Kidney epithelial cell (primary cell): ENCODE results near the gene TMEM190. TPM values are rescaled to one million over a fixed set of nuclear protein-coding genes. Genes with fewer than 3 reads are reported as not detected.

Experiments
- DNase-seq: peaks from one replicate; pipeline ENCODE4 v3.0.0-alpha.2; 2010; ENCODE audit warnings: low read depth
- H3K27me3 ChIP-seq: 2 replicates; pipeline ENCODE4 v1.6.0; 2011; ENCODE audit warnings: low read length; ENCODE audit not compliant: control insufficient read depth, insufficient read depth
- H3K36me3 ChIP-seq: 2 replicates; pipeline ENCODE4 v1.5.1; 2011; ENCODE audit warnings: low read length; ENCODE audit not compliant: control insufficient read depth, insufficient read depth
- H3K4me3 ChIP-seq: 2 replicates; pipeline ENCODE4 v1.5.1; 2011; ENCODE audit warnings: low read depth, mild to moderate bottlenecking, control low read depth, low read length
- CTCF ChIP-seq: IDR thresholded peaks from 2 replicates; pipeline ENCODE4 v1.5.1; 2011; ENCODE audit warnings: mild to moderate bottlenecking, moderate library complexity, low read length, control low read depth, inconsistent platforms; ENCODE audit not compliant: insufficient read depth, poor library complexity, severe bottlenecking
- total RNA-seq: library from RNA; depleted of rRNA; stranded (reverse); fragments of >200 nt; gene quantifications from 2 replicates; pipeline ENCODE4 v1.2.3, GENCODE V29; 2015

The TMEM190 gene
- total RNA-seq, 1 donor from 2014 or later, result not detected

- DNase-seq, result no peak
- H3K4me3 ChIP-seq, result no peak overlapping the region
- no peak for TF ChIP-seq CTCF
- H3K27me3 ChIP-seq, result peaks cover 29% of the 10 kb centered on the region
- no peaks in the 10 kb centered on the region for H3K36me3 ChIP-seq
Measured at GRCh38 chr19:55350620-55351315, 25.9 kb upstream of the TMEM190 start.

DNA sequence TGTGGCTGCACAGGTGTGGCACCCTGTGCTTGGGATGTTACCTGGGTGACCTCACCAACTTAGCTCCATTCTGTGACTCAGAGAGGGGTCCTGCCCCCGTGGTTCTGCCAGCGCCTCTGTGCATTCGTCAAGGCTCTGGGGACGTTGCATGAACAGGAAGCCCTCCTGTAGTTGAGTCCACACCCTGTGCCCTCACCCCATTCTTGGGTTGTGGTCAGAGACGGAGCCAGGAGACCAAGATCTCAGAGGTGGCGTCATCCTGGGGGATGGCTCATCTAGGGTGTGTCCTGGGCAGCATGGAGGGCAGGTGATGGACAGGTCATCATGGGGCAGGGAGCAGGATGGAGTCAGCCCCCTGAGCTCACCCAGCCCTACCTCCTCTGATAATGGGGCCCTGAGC lies 24.6 kb upstream of the TMEM190 start:
- Histone ChIP-seq H3K27me3 (peaks cover 33% of the 10 kb centered on the region), H3K36me3 (no peaks in the 10 kb centered on the region), H3K4me3 (no peak overlapping the region)
- DNase-seq, result no peak
- no peak for TF ChIP-seq CTCF

GRCh38 chr19:55352549-55353145 lies 24.0 kb upstream of the TMEM190 start:
- TF ChIP-seq CTCF, result no peak
- Histone ChIP-seq H3K27me3 (peaks cover 37% of the 10 kb centered on the region), H3K4me3 (no peak overlapping the region), H3K36me3 (no peaks in the 10 kb centered on the region)
- no peak for DNase-seq

DNA sequence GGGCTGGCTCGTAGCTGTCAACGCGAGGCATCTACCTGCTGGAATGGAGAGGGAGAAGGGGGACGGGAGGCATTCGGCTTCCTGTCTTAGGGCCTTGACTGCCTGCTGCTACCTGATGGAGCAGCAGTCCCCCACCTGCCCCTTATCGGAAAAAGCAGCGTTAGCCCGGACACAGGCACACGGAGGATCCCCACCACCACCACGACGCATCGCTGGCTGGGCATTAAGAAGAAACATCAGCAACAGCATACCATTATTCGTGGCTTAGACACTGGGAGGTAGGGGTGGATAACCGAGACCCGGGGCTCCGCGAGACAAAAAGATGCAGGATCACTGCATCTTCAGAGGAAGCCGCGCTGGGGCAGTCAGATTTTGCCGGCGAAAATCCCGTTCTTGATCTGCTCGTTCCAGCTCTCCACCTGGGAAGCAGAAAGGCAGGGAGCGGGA lies 23.2 kb upstream of the TMEM190 start:
- Histone ChIP-seq H3K4me3 (peak overlapping the region; percentile 49), H3K36me3 (no peaks in the 10 kb centered on the region), H3K27me3 (peaks cover 37% of the 10 kb centered on the region)
- no peak for TF ChIP-seq CTCF
- DNase-seq, result no peak

DNA sequence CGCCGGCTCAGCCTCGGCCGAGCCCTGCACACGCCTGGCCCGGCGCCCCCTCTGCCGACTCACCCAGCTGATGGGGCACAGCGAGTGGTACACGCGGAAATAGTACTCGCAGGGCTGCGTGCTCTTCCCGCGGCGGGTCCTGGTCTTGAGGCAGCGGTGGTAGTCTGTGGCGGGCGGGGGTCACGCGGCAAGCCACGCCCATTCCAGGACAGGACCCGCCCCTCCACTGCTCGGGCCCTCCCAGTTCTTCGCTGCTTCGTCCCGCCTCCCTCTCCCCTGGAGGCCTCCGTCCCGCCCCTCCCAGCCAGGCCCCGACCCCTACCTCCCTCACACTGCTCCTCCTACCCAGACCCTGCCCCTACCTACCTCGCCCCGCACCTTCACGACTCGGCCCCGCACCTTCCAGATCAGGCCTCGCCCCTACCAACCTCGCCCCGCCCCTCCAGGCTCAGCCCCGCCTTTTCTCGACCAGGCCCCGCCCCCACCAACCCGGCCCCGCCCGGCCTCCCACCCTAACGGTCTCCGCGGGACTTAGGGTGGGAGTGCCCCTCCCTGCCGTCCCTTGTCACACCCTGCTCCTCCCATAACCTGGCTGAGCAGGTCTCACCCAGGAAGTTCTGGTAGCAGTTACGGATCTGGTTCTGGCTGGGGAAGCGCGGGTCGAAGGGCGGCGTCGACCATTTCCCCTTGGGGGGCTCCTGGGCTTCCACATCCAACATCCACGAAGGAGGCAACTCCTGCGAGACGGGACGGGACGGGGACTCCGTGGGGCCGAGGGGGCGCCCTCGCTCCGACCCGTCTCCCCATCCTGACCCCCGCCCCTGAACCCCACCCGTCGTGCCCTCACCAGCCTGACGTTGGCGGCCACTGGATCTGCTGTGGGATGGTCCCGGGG lies 22.6 kb upstream of the TMEM190 start:
- Histone ChIP-seq H3K4me3 (peak overlapping the region; percentile 49), H3K27me3 (peaks cover 37% of the 10 kb centered on the region), H3K36me3 (no peaks in the 10 kb centered on the region)
- no peak for TF ChIP-seq CTCF
- DNase-seq, result no peak
